HG03457 (cell line): ENCODE results near the gene TTYH2.

Experiments
- ATAC-seq: cut with Tn5 transposase; IDR thresholded peaks from one replicate; pipeline ENCODE4 v1.9.1; 2021; ENCODE audit warnings: moderate number of reproducible peaks; ENCODE audit not compliant: unreplicated experiment

Gene TTYH2

DNA sequence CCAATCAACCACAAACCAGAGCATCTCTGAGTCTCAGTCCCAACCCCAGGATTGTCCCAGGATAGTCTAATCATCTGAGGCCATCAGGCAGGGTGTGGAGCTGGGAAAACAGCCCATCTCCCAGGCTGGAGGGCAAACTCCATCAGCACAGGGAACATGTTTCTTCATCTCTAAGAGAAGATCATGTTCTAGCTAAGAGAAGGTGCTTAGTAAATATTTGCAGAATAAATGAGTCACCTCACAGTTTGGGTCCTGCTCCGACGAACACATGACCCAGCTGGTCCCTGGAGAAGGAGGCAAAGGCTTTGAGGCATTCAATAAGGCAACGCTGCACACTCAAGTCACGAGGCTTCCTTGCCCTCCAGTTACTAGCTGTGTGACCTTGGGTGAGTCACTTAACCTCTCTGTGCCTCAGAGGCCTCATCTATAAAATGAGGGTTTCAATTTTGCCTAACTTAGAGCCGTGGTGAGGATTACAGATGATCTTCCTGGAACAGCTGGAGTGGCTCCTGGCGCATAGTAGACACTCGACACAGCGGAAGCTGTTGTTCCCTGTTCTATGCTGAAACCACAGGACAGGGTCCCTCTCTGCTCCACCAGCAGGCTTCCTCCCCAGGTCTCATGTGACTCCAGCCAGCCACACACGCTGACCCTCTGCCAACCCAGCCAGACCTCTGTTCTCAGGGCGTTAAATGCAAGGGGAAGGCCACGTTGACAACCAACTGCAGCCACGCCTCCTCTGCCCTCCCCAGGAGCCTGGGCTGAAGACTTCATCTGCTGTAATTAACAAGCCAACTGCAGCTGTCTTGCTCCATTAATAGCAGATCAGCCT, 20.2 kb upstream of the TTYH2 start:
- ATAC-seq = no peak

DNA sequence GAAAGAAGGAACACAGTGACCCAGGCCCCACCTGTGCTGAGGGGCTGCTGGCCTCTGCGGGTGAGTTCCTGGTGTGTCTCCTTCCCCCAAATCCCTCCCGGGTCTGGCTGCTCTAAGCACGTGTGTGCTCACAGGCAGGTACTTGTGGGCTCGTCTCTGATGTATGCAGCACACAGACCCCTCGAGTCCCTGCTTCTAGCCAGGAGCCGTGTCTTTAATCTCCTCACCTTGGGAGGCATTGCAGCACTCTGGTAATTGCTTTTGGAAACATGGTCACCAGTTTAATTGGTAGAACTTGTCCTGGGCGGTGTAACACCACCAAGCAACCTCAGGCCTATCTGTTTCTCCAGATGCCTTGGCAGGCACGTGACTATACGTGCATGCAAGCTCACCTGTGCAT, 18.7 kb upstream of the TTYH2 start:
- ATAC-seq = no peak

DNA sequence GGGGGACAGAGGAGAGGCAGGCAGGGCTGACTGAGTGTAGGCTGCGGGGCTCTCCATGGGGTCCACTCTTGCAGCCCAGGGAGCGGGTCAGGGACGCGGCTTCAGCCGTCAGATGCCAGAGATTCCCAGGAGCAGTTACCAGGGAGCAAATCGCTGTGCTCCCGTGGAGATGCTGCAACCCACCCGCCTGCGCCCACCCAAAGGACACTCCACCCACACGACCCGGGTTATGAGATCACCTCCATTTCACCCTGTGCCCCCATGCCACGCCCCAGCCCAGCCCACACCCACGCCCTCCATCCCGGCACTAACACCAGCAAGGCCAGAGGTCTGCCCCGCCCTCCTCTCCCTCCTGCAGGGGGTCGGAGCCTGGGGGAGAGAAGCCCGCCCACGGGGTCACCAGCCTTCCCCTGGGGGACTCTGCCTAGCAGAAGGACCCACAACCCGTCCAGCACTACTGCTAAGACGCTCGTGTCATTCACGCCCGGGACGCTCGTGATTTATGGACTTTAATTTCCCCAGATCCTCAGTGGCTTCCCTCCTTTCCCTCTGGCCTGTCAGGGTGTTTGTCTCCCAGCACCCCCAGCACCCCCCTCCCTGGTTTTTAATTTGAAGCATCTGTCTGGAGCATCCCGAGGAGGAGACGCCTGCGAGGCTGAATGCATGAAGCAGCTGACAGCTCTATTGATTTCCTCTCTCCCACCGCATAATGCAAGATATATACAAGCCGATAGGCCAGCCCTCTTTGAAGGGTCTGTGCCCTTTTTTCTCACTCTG, 16.6 kb upstream of the TTYH2 start:
- ATAC-seq = no peak

DNA sequence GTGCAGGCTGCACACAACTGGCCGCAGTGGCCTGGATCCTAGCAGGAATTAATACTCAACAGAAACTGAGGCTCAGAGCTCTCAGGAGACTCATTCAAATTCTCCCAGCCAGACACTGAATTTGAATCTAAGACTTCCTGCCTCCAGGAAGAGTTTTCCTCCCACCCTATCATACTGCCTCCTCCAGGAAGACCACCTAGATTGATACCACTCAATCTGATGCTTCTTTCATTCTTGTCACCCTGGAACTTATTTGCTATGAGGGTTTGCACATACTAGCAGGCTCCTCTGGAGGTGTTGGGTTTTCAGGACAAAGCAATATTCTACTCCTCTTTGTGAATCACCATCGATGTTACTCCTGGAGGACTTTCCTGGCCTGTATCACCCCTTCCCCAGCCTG, 15.6 kb upstream of the TTYH2 start:
- ATAC-seq = no peak

DNA sequence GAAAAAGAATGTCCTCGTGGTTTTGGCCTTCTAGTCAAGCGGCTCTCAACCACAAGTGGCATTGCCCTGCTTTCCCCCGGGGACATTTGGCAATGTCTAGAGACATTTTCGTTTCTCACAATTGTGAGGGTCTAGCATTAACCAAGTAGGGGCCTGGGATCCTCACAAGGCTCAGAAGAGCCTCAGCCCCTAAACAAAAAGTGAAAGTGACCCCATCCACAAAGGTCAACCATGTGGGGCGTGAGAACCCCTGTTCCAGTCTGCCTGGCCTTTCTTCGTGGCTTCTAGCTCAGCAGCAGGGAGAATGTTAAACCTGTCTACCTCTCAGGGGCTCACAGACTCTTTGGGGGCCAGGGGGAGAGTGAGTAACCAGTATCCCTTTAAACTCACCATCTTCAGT, 14.7 kb upstream of the TTYH2 start:
- ATAC-seq = no peak

DNA sequence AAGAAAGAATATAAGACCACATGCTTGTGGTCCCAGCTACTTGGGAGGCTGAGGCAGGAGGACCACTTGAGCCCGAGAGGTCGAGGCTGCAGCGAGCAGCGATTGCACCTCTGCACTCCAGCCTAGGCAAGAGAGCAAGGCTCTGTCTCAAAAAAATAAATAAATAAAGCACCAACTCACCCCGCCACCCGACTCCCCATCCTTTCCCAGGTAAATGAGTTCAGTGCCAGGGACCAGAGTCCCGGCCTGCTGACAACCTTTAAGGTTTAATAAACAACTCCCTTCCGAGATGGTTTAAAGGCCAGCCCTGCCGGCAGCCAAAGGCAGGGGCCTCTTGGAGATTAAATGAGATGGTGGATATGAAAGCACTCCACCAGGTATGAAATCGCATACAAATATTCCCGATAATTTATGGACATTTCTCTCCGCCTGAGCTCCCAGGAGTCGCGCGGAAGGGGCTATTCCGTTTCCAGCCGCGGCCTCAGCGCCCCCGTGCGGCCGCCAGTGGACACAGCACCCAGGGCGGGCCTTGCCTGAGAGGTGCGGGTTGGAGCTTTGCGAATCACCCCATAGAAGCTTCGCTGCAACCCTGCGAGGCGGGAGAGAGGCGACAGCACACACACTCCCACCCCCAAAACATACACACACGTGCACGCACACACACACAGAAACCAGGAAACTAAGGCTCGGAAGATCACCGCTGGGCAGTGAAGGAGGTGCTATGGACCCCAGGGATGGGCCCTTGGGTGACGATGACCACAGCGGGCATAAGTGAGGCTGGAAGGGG, 13.9 kb upstream of the TTYH2 start:
- ATAC-seq = no peak

DNA sequence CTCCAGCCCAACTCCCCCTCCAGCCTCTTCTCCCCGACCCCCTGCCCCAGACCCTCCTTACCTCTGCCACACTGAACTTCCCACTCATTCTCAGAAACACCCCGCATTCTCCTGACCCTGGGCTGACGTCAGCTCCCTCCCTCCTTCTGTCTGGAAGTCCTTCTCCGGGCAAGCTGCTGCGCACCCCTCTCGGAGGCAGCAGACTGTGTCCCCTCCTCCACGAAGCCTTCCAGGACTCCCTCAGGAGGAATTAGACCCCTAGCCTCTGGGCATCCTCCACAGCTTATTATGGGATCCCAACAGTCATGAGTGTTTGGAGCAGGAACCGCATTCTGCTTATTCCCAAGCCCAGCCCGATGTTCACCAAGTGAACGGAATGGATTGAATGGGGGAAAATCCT, 13.3 kb upstream of the TTYH2 start:
- ATAC-seq = no peak

- no peak for ATAC-seq
Observed at GRCh38 chr17:74201250-74201649, 12.1 kb upstream of the TTYH2 start.

GRCh38 chr17:74201948-74202347, 11.4 kb upstream of the TTYH2 start:
- ATAC-seq = no peak

- no peak for ATAC-seq
Observed at GRCh38 chr17:74202938-74203337, 10.4 kb upstream of the TTYH2 start.

- ATAC-seq = peak; percentile 36
Observed at GRCh38 chr17:74203439-74204240, 9.7 kb upstream of the TTYH2 start, which contains the start of gene RPL38. Gene RPL38, plus strand, starts transcription at chr17:74203678. Its CDS starts 278 bp downstream, at chr17:74203956.

- ATAC-seq = no peak
Observed at GRCh38 chr17:74204474-74204873, 8.9 kb upstream of the TTYH2 start.

DNA sequence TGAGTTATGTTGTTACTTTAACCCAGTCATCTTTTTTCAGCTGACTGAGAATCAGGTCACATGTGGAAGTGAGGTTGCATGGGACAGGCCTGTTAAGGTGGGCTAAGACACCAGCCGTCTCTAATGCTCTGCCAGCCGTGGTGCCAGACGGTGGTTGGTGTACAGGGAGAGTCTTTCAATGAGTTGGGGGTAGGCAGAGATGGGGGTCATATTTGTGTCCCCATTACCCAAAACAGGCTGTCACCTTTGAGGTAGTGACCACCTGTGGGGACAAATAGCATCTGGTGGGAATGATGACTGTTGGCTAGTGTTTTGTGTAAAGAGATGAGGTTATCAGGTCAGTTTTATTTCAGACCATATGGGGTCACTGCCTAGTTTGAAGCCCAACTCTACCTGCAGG, 8.1 kb upstream of the TTYH2 start:
- ATAC-seq = no peak

GRCh38 chr17:74206332-74206818, 7.0 kb upstream of the TTYH2 start:
- no peak for ATAC-seq

DNA sequence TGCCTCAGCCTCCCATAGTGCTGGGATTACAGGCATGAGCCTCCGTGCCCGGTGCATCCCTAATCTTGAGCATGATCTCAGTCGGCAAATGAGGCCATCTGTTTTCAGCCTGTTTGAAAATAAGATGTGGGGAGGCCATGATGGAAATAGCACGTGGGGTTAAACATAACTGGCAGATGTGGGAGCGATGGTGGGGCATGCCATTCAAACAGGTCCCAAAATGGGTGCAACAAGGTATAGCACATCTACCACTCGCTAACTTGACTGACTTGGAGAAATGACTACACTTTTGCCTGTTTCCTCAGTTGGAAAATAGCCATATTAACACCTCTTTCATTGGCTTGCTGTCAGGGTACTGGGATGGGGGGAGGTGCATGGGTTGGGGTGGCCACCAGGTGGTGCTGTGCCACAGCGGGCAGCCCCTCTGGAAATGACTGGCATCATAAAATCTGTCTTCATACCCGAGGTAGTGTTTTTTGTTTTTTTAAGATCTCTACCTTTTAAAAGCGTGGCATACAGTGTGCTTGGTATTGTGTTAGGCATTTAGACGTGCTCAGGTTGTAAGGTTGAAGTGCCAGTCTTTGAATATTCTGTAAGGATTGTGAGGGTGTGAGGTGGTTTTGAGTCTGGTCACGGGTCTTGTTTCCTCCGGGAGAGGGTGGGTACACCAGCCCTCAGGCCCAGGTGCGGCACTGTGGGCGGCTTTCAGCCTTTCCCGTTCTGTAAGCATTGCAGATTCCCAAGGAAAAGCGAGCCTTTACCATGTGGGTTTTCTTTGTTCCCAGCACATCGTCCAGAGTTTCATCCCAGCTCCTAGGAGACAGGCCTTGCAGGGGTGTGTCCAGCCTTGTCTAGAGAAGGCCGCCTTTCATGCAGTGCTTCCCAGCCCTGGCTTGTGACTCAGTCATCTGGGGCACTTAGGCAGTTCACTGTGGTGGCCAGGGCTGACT, 2.9 kb upstream of the TTYH2 start:
- no peak for ATAC-seq

GRCh38 chr17:74211141-74211911, 2.0 kb upstream of the TTYH2 start:
- no peak for ATAC-seq

DNA sequence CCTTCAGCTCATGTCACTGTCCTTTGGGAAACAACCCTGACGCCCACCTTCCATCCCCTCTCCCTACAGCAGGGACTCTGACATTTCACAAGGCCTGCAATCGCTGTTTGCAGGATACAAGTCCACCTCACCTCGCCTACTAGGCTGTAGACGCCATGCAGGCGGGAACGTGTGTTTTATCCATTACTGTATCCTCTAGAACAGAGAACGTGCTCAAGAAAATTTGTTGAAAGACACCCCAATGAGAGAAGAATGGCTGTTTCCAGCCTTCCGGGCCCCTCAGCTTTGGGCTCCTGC, 1.5 kb upstream of the TTYH2 start:
- no peak for ATAC-seq

GRCh38 chr17:74212209-74212912, 1.0 kb upstream of the TTYH2 start:
- peak; percentile 7 for ATAC-seq
